VCaP (cell line): ENCODE data around the gene MSANTD4.
A peak's percentile ranks its signal among the peaks of the same experiment; 100 is the strongest.

Source experiments
- H3K27ac ChIP-seq: fragments of 450-650 bp; 2 replicates; pipeline ENCODE4 v1.5.1; 2017
- CTCF ChIP-seq: fragments of 450-650 bp; conservative IDR thresholded peaks from 2 replicates; pipeline ENCODE4 v1.5.1; 2017; ENCODE audit warnings: mild to moderate bottlenecking, moderate library complexity

Gene MSANTD4

GRCh38 chr11:106030609-106031008 lies 8.6 kb upstream of the MSANTD4 start:
- no peak for TF ChIP-seq CTCF

GRCh38 chr11:106022795-106023275 lies 795 bp upstream of the MSANTD4 start:
- no peak for TF ChIP-seq CTCF
- H3K27ac ChIP-seq: no peak overlapping the region

More at GRCh38 chr11:106030609-106031008, 8.6 kb upstream of the MSANTD4 start:
- no peak overlapping the region for H3K27ac ChIP-seq

- no peak for TF ChIP-seq CTCF
- H3K27ac ChIP-seq: peak overlapping the region; percentile 37; the same call in 1 of the 2 replicates
Observed at GRCh38 chr11:106021181-106021966, 666 bp downstream of the MSANTD4 start.

GRCh38 chr11:106017093-106017492 lies 4.9 kb downstream of the MSANTD4 start:
- H3K27ac ChIP-seq: no peak overlapping the region
- no peak for TF ChIP-seq CTCF

- H3K27ac ChIP-seq: no peak overlapping the region
- TF ChIP-seq CTCF: no peak
Observed at GRCh38 chr11:106015066-106015465, 7.0 kb downstream of the MSANTD4 start.

GRCh38 chr11:106014620-106015019 lies 7.4 kb downstream of the MSANTD4 start:
- no peak overlapping the region for H3K27ac ChIP-seq
- TF ChIP-seq CTCF: no peak

GRCh38 chr11:106014035-106014434 lies 8.0 kb downstream of the MSANTD4 start:
- H3K27ac ChIP-seq: no peak overlapping the region
- no peak for TF ChIP-seq CTCF
